HG02678 (cell line): ENCODE data around the gene D2HGDH.
"Not testable (repeated sequence)": the region's sequence is repeated elsewhere in the genome, so short reads cannot be mapped to it uniquely, and the experiment has no call there.

ENCODE experiments used
- ATAC-seq: cut with Tn5 transposase; IDR thresholded peaks from one replicate; pipeline ENCODE4 v1.9.1; 2021; ENCODE audit warnings: mild to moderate bottlenecking, moderate library complexity; ENCODE audit not compliant: unreplicated experiment

D2HGDH gene

GRCh38 chr2:241788572-241788971 lies 54.1 kb downstream of the D2HGDH start:
- no peak for ATAC-seq

GRCh38 chr2:241791385-241791784 lies 57.0 kb downstream of the D2HGDH start:
- ATAC-seq, result not testable (repeated sequence)

- no peak for ATAC-seq
Observed at GRCh38 chr2:241793385-241793784, 59.0 kb downstream of the D2HGDH start.

- ATAC-seq, result no peak
Observed at GRCh38 chr2:241794250-241794823, 59.9 kb downstream of the D2HGDH start.

- no peak for ATAC-seq
Observed at GRCh38 chr2:241795021-241795999, 60.9 kb downstream of the D2HGDH start.

- no peak for ATAC-seq
Observed at GRCh38 chr2:241796209-241796608, 61.8 kb downstream of the D2HGDH start.

GRCh38 chr2:241796610-241797138 lies 62.2 kb downstream of the D2HGDH start:
- ATAC-seq, result no peak

GRCh38 chr2:241797441-241798080 lies 63.1 kb downstream of the D2HGDH start:
- ATAC-seq, result no peak

- no peak for ATAC-seq
Observed at GRCh38 chr2:241798081-241798630, 63.7 kb downstream of the D2HGDH start.

- no peak for ATAC-seq
Observed at GRCh38 chr2:241798631-241799521, 64.4 kb downstream of the D2HGDH start.

- ATAC-seq, result no peak
Observed at GRCh38 chr2:241799522-241800197, 65.2 kb downstream of the D2HGDH start.

GRCh38 chr2:241800198-241800903 lies 65.9 kb downstream of the D2HGDH start:
- not testable (repeated sequence) for ATAC-seq

GRCh38 chr2:241801611-241802420 lies 67.4 kb downstream of the D2HGDH start:
- ATAC-seq, result no peak

GRCh38 chr2:241802421-241803318 lies 68.2 kb downstream of the D2HGDH start:
- no peak for ATAC-seq

- ATAC-seq, result peak; percentile 53
Observed at GRCh38 chr2:241803387-241804325, 69.2 kb downstream of the D2HGDH start.
